HEK293T (cell line): Measurements from ENCODE around the gene GREM2.

ENCODE experiments used
- CTCF ChIA-PET: fragments of 350-600 bp; formaldehyde crosslinking; extraction: SDS; loops from one replicate; lab custom pipeline; 2021; ENCODE audit warnings: antibody characterized with exemption, inconsistent platforms; lab: Yijun Ruan, JAX
- POLR2A ChIA-PET: fragments of 350-600 bp; formaldehyde crosslinking; extraction: SDS; loops from one replicate; lab custom pipeline; 2020; ENCODE audit warnings: antibody characterized with exemption, inconsistent platforms; lab: Yijun Ruan, JAX
- DNase-seq: peaks from one replicate; pipeline ENCODE4 v3.0.0; 2012; ENCODE audit warnings: mixed read lengths; ENCODE audit errors: extremely low spot score
- ARNT ChIP-seq: fragments of 450-650 bp; IDR thresholded peaks from 2 replicates; pipeline ENCODE4 v1.6.1; 2017; ENCODE audit warnings: mild to moderate bottlenecking
- BHLHE40 ChIP-seq: fragments of 450-650 bp; IDR thresholded peaks from 2 replicates; pipeline ENCODE4 v1.6.1; 2016; ENCODE audit warnings: mild to moderate bottlenecking, moderate library complexity, borderline replicate concordance
- CTBP1 ChIP-seq: fragments of 450-650 bp; IDR thresholded peaks from 2 replicates; pipeline ENCODE4 v1.6.1; 2016; ENCODE audit warnings: borderline replicate concordance
- ELF4 ChIP-seq: fragments of 450-650 bp; IDR thresholded peaks from 2 replicates; pipeline ENCODE4 v1.6.1; 2017; ENCODE audit warnings: antibody characterized with exemption
- FOXA1 ChIP-seq: fragments of 450-650 bp; IDR thresholded peaks from 2 replicates; pipeline ENCODE4 v1.6.1; 2016; ENCODE audit warnings: mild to moderate bottlenecking
- FOXK2 ChIP-seq: fragments of 450-650 bp; IDR thresholded peaks from 2 replicates; pipeline ENCODE4 v1.6.1; 2016; ENCODE audit warnings: mild to moderate bottlenecking
- FOXM1 ChIP-seq: fragments of 450-650 bp; IDR thresholded peaks from 2 replicates; pipeline ENCODE4 v1.6.1; 2017; ENCODE audit warnings: mild to moderate bottlenecking, borderline replicate concordance
- HDGF ChIP-seq: fragments of 450-650 bp; IDR thresholded peaks from 2 replicates; pipeline ENCODE4 v1.6.1; 2017; ENCODE audit warnings: antibody characterized with exemption, borderline replicate concordance
- L3MBTL2 ChIP-seq: fragments of 450-650 bp; conservative IDR thresholded peaks from 2 replicates; pipeline ENCODE4 v1.6.1; 2016; ENCODE audit warnings: mild to moderate bottlenecking
- LEF1 ChIP-seq: fragments of 450-650 bp; IDR thresholded peaks from 2 replicates; pipeline ENCODE4 v1.6.1; 2017; ENCODE audit warnings: mild to moderate bottlenecking, borderline replicate concordance
- NFRKB ChIP-seq: fragments of 450-650 bp; IDR thresholded peaks from 2 replicates; pipeline ENCODE4 v1.6.1; 2016; ENCODE audit warnings: mild to moderate bottlenecking, moderate library complexity
- SP1 ChIP-seq: fragments of 450-650 bp; IDR thresholded peaks from 2 replicates; pipeline ENCODE4 v1.6.1; 2017
- SUZ12 ChIP-seq: fragments of 450-650 bp; IDR thresholded peaks from 2 replicates; pipeline ENCODE4 v1.6.1; 2016; ENCODE audit warnings: mild to moderate bottlenecking
- TARDBP ChIP-seq: fragments of 450-650 bp; IDR thresholded peaks from 2 replicates; pipeline ENCODE4 v1.6.1; 2016
- ZNF384 ChIP-seq: fragments of 450-650 bp; IDR thresholded peaks from 2 replicates; pipeline ENCODE4 v1.6.1; 2016
- TF ChIP-seq, protein P1 (sequence below): fragments of 450-650 bp; IDR thresholded peaks from 2 replicates; pipeline ENCODE4 v1.6.1; 2016

GREM2 gene

DNA sequence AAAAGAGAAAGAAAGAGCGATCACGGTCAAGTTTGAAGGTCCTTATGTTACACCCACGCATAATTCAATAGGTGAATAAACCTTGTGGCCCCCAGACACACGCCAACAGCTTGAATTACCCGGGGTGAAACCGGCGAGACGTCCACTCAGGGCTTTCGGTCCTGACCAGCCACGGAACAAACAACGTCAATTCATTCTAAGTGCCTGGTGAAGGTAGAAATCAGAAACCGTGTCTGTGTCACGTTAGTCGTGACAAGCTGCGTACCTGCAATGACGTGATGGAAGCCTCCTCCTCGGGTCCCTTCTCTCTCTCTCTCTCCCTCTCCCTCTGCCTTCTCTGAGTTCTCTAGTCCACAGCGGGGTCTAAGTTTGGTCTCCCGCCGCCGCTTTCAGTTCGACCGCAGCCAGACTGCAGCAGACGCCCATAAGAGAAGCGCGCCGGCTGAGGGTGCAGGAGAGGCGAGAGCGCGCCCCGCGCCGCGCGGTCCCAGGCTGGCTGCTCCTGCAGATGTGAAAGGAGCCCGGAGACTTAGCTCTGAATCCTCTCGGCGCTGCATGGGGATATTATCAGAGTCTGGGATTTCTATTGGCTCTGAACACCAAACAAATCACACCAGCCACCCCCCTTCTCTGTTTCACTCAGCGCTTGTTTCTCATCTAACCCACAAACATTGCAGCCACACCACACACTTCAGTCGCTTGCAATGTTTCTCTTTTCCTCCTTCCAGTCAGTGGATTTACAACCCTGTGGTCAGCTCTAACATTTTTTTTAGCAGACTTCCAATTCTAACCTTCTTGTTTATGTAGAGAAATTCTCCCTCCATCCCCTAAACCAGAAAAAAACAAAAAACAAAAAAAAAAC lies at the start of gene GREM2:
TSS of gene GREM2 (minus strand) at position 537 of the 862 bp plus-strand sequence. CDS start 118,680 bp downstream, outside the sequence.
- DNase-seq = peak; percentile 67
- ChIA-PET POLR2A (interaction anchor here (1.0 kb wide), 1 partner anchor 39 kb away, joined by 3 read pairs; no protein-coding TSS in a partner anchor), CTCF (interaction anchor here (0.6 to 1.1 kb wide), 2 partner anchors 130 to 422 kb away, joined by 3 to 6 read pairs; no protein-coding TSS in a partner anchor)
- TF ChIP-seq, protein P1, sequence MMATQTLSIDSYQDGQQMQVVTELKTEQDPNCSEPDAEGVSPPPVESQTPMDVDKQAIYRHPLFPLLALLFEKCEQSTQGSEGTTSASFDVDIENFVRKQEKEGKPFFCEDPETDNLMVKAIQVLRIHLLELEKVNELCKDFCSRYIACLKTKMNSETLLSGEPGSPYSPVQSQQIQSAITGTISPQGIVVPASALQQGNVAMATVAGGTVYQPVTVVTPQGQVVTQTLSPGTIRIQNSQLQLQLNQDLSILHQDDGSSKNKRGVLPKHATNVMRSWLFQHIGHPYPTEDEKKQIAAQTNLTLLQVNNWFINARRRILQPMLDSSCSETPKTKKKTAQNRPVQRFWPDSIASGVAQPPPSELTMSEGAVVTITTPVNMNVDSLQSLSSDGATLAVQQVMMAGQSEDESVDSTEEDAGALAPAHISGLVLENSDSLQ = peak; percentile 62
- no peak for TF ChIP-seq TARDBP

DNA sequence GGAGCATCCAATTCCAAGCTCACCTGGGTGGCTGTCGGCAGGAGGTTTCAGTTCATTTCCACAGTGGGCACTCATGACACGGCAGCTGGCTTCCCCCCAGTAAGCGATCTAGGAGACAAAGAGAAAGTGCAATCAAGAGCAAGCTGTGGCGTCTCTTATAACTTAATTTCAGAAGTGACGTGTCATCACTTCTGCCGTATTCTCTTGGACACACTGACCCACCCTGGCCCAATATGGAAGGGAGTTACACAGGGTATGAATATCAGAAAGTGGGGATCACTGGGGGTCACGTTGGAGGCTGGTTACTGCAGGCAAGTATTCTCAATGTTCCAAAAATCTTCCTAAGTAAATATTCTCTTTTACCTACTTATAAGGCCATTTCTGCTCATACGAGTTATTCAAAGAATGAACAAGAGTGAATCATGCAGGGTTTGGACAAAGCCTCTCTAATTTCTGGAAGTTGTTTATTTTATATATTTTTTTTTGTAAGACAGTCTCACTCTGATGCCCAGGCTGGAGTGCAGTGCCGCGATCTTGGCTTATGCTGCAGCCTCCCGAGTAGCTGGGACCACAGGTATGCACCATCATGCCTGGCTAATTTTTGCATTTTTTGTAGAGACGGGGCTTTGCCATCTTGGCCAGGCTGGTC lies 46.5 kb upstream of the GREM2 start:
- DNase-seq = no peak
- TF ChIP-seq LEF1 (no peak), SP1 (no peak), ZNF384 (no peak), ARNT (no peak), FOXK2 (no peak), BHLHE40 (no peak), FOXM1 (no peak), TARDBP (no peak), HDGF (no peak), L3MBTL2 (no peak), NFRKB (no peak), CTBP1 (no peak), FOXA1 (no peak), ELF4 (no peak), SUZ12 (no peak)
- TF ChIP-seq, protein P1 = no peak
- ChIA-PET CTCF (interaction anchor here (0.9 kb wide), 1 partner anchor 50 kb away, joined by 3 read pairs; no protein-coding TSS in a partner anchor), POLR2A (no interaction called here)

DNA sequence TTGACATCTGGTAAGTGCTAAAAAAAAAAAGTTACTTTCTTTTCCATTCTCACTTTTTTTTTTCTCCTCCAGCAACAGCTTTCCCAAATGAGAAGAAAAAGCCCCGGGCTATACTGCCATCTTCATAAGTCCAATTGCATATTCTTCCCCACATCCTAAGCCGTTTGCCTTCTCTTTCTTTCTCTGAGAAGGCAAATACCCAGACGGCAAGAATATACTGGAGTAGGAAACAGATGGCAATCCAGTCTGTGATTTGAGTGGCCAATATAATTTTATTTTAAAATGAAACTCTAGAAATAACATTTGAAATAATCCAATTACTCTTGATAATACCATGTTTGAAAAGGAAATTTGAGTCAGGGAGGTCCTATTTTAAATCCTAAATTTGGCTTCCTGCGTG lies 44.6 kb upstream of the GREM2 start:
- DNase-seq = no peak
- TF ChIP-seq HDGF = no peak
- TF ChIP-seq FOXM1 = no peak
- TF ChIP-seq CTBP1 = no peak
- no peak for TF ChIP-seq NFRKB
- TF ChIP-seq FOXK2 = no peak
- TF ChIP-seq, protein P1 = no peak
- TF ChIP-seq SUZ12 = no peak
- TF ChIP-seq TARDBP = no peak
- no peak for TF ChIP-seq ZNF384
- no peak for TF ChIP-seq SP1
- TF ChIP-seq BHLHE40 = no peak
- no peak for TF ChIP-seq FOXA1
- TF ChIP-seq ARNT = no peak
- ChIA-PET CTCF (no interaction called here), POLR2A (no interaction called here)

DNA sequence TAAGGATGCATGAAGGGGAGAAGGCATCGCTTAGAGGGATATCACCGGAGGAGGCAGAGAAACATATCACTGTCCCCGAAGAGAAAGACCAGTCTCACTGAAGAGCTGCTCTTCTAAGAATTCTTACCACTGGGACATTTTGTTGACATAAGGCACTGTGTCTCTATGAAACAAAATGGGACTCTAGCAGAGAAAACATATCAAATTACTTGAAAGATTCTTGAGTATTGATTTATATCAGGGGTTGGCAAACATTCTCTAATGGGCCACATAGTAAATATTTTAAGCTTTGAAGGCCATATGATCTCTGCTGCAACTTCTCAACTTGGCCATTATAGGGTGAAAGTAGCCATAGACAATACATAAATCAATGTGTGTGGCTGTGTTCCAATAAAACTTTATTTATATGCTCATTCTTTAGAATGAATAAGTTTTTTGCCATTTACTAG lies 41.0 kb upstream of the GREM2 start:
- POLR2A ChIA-PET = no interaction called here
- TF ChIP-seq ELF4 (no peak), NFRKB (no peak), FOXM1 (no peak), SP1 (no peak), SUZ12 (no peak), FOXK2 (no peak), CTBP1 (no peak; the same call in 1 of the 2 replicates), TARDBP (no peak), FOXA1 (no peak), HDGF (no peak), ZNF384 (peak; percentile 74), BHLHE40 (no peak), ARNT (no peak), LEF1 (no peak), L3MBTL2 (0 out of 2 replicates have a peak, but pooled peaks have one; percentile 17)
- TF ChIP-seq, protein P1 = peak; percentile 92
- CTCF ChIA-PET = no interaction called here
- peak; percentile 27 for DNase-seq

DNA sequence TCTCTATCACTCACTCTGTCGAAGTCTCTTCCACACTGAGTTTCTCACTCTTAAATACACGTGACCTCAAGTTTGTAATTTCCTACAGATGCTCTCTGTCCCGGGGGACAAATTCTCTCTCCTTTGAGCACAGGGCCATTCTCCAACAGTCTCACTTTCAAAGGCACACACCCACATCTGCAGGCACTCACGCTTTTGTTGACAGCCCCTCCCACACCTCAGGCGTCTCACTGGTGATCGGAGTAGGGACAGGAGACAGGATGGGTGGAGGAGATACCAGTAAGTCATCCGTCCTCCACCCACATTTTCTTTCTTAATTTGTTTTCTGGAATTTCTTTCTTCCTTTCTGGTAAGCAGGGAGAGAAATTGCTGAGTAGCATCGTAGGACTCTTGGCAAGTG lies 40.6 kb upstream of the GREM2 start:
- peak; percentile 5; the same call in 1 of the 2 replicates for TF ChIP-seq L3MBTL2
- TF ChIP-seq NFRKB = no peak
- ChIA-PET CTCF (no interaction called here), POLR2A (no interaction called here)
- no peak for DNase-seq
